HG03135 (cell line): ENCODE data around the gene MSH2.
"Not testable (repeated sequence)": the region's sequence is repeated elsewhere in the genome, so short reads cannot be mapped to it uniquely, and the experiment has no call there.

Experiments
- ATAC-seq: cut with Tn5 transposase; IDR thresholded peaks from one replicate; pipeline ENCODE4 v1.9.1; 2021; ENCODE audit warnings: mild to moderate bottlenecking, moderate library complexity; ENCODE audit not compliant: unreplicated experiment

MSH2 gene

GRCh38 chr2:47406649-47407330 lies 3.8 kb downstream of the MSH2 start:
- ATAC-seq: not testable (repeated sequence)

GRCh38 chr2:47407976-47408375 lies 5.0 kb downstream of the MSH2 start:
- ATAC-seq: not testable (repeated sequence)

GRCh38 chr2:47414682-47415458 lies 11.9 kb downstream of the MSH2 start:
- ATAC-seq: no peak

GRCh38 chr2:47420214-47420613 lies 17.3 kb downstream of the MSH2 start:
- no peak for ATAC-seq

- not testable (repeated sequence) for ATAC-seq
Observed at GRCh38 chr2:47420683-47421082, 17.7 kb downstream of the MSH2 start.

- no peak for ATAC-seq
Observed at GRCh38 chr2:47422016-47422415, 19.1 kb downstream of the MSH2 start.

- ATAC-seq: no peak
Observed at GRCh38 chr2:47422560-47422959, 19.6 kb downstream of the MSH2 start.

- ATAC-seq: no peak
Observed at GRCh38 chr2:47426786-47427185, 23.8 kb downstream of the MSH2 start.

GRCh38 chr2:47429795-47430194 lies 26.8 kb downstream of the MSH2 start:
- ATAC-seq: no peak

GRCh38 chr2:47433006-47433405 lies 30.1 kb downstream of the MSH2 start:
- not testable (repeated sequence) for ATAC-seq

- not testable (repeated sequence) for ATAC-seq
Observed at GRCh38 chr2:47433445-47433844, 30.5 kb downstream of the MSH2 start.

GRCh38 chr2:47437287-47437686 lies 34.3 kb downstream of the MSH2 start:
- ATAC-seq: no peak

- ATAC-seq: no peak
Observed at GRCh38 chr2:47438106-47438505, 35.1 kb downstream of the MSH2 start.

- ATAC-seq: no peak
Observed at GRCh38 chr2:47438783-47439182, 35.8 kb downstream of the MSH2 start.

GRCh38 chr2:47451790-47452189 lies 48.8 kb downstream of the MSH2 start:
- no peak for ATAC-seq

GRCh38 chr2:47452761-47453160 lies 49.8 kb downstream of the MSH2 start:
- no peak for ATAC-seq

- not testable (repeated sequence) for ATAC-seq
Observed at GRCh38 chr2:47454818-47455217, 51.9 kb downstream of the MSH2 start.

GRCh38 chr2:47455411-47455810 lies 52.5 kb downstream of the MSH2 start:
- ATAC-seq: no peak

GRCh38 chr2:47456851-47457250 lies 53.9 kb downstream of the MSH2 start:
- no peak for ATAC-seq

GRCh38 chr2:47457268-47457667 lies 54.3 kb downstream of the MSH2 start:
- no peak for ATAC-seq

- ATAC-seq: no peak
Observed at GRCh38 chr2:47459021-47459420, 56.1 kb downstream of the MSH2 start.

GRCh38 chr2:47460766-47461165 lies 57.8 kb downstream of the MSH2 start:
- no peak for ATAC-seq
